KMS-11 (cell line): ENCODE measurements around the gene SNRNP70.
"Not testable (repeated sequence)": the region's sequence is repeated elsewhere in the genome, so short reads cannot be mapped to it uniquely, and the experiment has no call there.

Experiments used
- H2AFZ ChIP-seq: fragments of 200-600 bp; sonication (generic); 2 replicates; pipeline ENCODE4 v1.6.1; 2016; ENCODE audit warnings: antibody characterized with exemption, mixed run types, low read depth
- H3K27ac ChIP-seq: fragments of 200-600 bp; sonication (generic); 2 replicates; pipeline ENCODE4 v1.6.1; 2016; ENCODE audit warnings: mild to moderate bottlenecking, mixed run types
- H3K27me3 ChIP-seq: fragments of 200-600 bp; sonication (generic); 2 replicates; pipeline ENCODE4 v1.6.1; 2017; ENCODE audit warnings: mild to moderate bottlenecking, low read depth, mixed run types, moderate library complexity; ENCODE audit not compliant: insufficient read depth
- H3K36me3 ChIP-seq: fragments of 200-600 bp; sonication (generic); 2 replicates; pipeline ENCODE4 v1.6.1; 2017; ENCODE audit warnings: mild to moderate bottlenecking, mixed run types; ENCODE audit not compliant: insufficient read depth
- H3K4me1 ChIP-seq: fragments of 200-600 bp; sonication (generic); 2 replicates; pipeline ENCODE4 v1.6.1; 2016; ENCODE audit warnings: mild to moderate bottlenecking, low read depth, mixed run types; ENCODE audit not compliant: poor library complexity, severe bottlenecking
- H3K4me2 ChIP-seq: fragments of 200-600 bp; sonication (generic); 2 replicates; pipeline ENCODE4 v1.7.0; 2016; ENCODE audit warnings: mild to moderate bottlenecking, mixed run types
- H3K4me3 ChIP-seq: fragments of 200-600 bp; sonication (generic); IDR thresholded peaks from 2 replicates; pipeline ENCODE4 v1.6.1; 2017; ENCODE audit warnings: low read depth, low read length, mixed read lengths; ENCODE audit not compliant: insufficient read depth
- H3K79me2 ChIP-seq: fragments of 200-600 bp; sonication (generic); 2 replicates; pipeline ENCODE4 v1.6.1; 2016; ENCODE audit warnings: low read depth, mixed run types; ENCODE audit not compliant: insufficient read depth
- H3K9ac ChIP-seq: fragments of 200-600 bp; sonication (generic); 2 replicates; pipeline ENCODE4 v1.6.1; 2016; ENCODE audit warnings: mild to moderate bottlenecking, mixed run types
- H4K20me1 ChIP-seq: fragments of 200-600 bp; sonication (generic); 2 replicates; pipeline ENCODE4 v1.6.1; 2016; ENCODE audit warnings: mild to moderate bottlenecking, mixed run types; ENCODE audit not compliant: insufficient read depth
- TF ChIP-seq, protein P1 (sequence below): fragments of 200-600 bp; sonication (generic); conservative IDR thresholded peaks from 2 replicates; pipeline ENCODE4 v1.6.1; 2017; ENCODE audit warnings: low read depth, mild to moderate bottlenecking, antibody characterized with exemption, low read length, moderate library complexity, mixed read lengths

Gene SNRNP70

DNA sequence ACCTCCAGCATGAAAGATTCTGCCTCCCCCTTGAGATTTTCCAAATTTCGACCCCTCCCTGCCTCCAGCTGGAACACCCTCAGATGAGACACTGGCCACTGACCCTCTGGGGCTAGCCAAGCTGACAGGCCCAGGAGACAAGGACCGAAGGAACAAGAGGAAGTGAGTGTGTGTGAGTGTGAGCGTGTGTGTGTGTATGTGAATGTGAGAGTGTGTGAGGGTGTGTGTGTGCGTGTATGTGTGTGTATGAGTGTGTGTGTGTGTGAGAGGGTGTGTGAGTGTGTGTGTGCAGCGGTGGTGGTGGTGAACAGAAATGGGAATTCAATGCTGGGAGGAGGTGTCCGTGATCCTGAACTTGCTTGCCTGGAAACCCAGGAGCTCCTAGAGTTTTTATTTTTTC lies 56.1 kb downstream of the SNRNP70 start:
- Histone ChIP-seq H3K27me3 (peaks cover 2% of the 10 kb centered on the region; the same call in 1 of the 2 replicates), H3K27ac (no peak overlapping the region)

DNA sequence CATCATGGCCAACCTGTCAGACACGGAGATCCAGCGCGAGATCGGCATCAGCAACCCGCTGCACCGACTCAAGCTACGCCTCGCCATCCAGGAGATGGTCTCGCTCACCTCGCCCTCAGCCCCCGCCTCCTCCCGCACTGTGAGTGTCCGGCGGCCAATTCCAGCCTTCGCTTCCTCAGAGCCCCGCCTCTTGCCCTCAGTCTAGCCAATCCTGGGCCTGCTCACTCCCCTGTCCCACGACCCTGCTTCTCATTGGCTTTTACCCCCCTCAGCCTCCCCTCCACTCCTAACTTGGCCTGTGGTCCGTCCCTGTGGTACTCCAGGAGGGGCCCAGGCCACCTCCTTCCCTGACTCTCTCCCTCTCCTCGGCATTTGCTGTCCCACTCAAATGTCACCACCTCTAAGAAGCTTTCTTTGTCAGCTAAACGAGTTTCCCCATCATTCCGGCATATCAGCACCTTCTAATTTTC lies 57.6 kb downstream of the SNRNP70 start:
- Histone ChIP-seq H3K27ac (no peak overlapping the region), H3K4me2 (no peak overlapping the region), H3K9ac (no peak overlapping the region), H3K4me1 (peaks cover 9% of the 10 kb centered on the region), H2AFZ (no peak overlapping the region), H3K36me3 (no peaks in the 10 kb centered on the region), H4K20me1 (no peaks in the 10 kb centered on the region), H3K79me2 (no peaks in the 10 kb centered on the region), H3K4me3 (no peak overlapping the region), H3K27me3 (peaks cover 15% of the 10 kb centered on the region; the same call in 1 of the 2 replicates)
- TF ChIP-seq, protein P1, sequence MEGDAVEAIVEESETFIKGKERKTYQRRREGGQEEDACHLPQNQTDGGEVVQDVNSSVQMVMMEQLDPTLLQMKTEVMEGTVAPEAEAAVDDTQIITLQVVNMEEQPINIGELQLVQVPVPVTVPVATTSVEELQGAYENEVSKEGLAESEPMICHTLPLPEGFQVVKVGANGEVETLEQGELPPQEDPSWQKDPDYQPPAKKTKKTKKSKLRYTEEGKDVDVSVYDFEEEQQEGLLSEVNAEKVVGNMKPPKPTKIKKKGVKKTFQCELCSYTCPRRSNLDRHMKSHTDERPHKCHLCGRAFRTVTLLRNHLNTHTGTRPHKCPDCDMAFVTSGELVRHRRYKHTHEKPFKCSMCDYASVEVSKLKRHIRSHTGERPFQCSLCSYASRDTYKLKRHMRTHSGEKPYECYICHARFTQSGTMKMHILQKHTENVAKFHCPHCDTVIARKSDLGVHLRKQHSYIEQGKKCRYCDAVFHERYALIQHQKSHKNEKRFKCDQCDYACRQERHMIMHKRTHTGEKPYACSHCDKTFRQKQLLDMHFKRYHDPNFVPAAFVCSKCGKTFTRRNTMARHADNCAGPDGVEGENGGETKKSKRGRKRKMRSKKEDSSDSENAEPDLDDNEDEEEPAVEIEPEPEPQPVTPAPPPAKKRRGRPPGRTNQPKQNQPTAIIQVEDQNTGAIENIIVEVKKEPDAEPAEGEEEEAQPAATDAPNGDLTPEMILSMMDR = no peak

More for the DNA sequence above, 56.1 kb downstream of the SNRNP70 start:
- no peak overlapping the region for H3K4me3 ChIP-seq
- H3K79me2 ChIP-seq = no peaks in the 10 kb centered on the region
- peaks cover 9% of the 10 kb centered on the region for H3K4me1 ChIP-seq
- no peak overlapping the region for H3K4me2 ChIP-seq
- H4K20me1 ChIP-seq = no peaks in the 10 kb centered on the region
- no peak overlapping the region for H3K9ac ChIP-seq
- TF ChIP-seq, protein P1 = no peak
- no peak overlapping the region for H2AFZ ChIP-seq
- no peaks in the 10 kb centered on the region for H3K36me3 ChIP-seq

DNA sequence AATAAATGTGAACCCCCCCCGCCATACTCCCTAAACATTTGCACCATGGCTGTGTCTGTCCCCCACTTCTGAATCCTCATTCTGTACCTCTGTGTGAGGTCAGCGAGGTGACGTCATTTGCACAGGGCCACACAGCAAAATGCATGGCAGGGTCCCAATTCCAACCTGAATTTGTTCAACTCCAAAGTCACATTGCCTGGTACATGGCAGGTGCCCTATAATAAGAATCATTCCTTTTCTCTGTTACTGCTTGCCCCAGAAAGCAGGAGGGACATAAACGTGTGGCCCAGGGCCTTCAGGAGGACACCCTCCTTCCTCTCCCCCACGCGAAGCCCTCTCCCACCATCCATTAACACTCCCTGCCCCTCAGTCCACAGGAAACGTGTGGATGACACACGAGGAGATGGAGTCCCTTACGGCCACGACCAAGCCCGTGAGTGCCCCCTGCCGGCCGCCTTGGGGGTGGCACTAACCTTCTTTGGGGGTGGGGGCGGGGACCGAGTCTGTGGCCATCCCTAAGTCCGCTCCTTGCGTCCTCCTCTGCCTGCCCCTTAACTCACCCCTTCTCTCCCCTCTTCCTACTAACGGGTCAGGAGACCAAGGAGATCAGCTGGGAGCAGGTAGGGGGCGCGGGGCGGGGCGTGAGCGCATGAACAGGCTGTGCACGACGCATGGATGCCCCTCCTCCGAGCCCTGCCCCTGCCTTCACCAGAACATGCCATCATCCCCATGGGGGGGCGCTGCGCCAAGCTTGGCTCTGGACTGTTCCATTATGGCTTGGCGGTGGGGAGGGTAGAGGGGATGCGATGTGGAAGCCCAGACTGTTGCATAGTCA lies 60.5 kb downstream of the SNRNP70 start:
- no peak overlapping the region for H3K9ac ChIP-seq
- H3K4me1 ChIP-seq = peaks cover 18% of the 10 kb centered on the region
- H3K27ac ChIP-seq = no peak overlapping the region
- TF ChIP-seq, protein P1 = peak; percentile 96
- H3K4me2 ChIP-seq = peak overlapping the region; percentile 42; the same call in 1 of the 2 replicates
- no peak overlapping the region for H3K4me3 ChIP-seq
- H3K36me3 ChIP-seq = no peaks in the 10 kb centered on the region
- no peaks in the 10 kb centered on the region for H3K79me2 ChIP-seq
- no peaks in the 10 kb centered on the region for H4K20me1 ChIP-seq
- peak overlapping the region; percentile 78 for H2AFZ ChIP-seq
- H3K27me3 ChIP-seq = peaks cover 28% of the 10 kb centered on the region; the same call in 1 of the 2 replicates

DNA sequence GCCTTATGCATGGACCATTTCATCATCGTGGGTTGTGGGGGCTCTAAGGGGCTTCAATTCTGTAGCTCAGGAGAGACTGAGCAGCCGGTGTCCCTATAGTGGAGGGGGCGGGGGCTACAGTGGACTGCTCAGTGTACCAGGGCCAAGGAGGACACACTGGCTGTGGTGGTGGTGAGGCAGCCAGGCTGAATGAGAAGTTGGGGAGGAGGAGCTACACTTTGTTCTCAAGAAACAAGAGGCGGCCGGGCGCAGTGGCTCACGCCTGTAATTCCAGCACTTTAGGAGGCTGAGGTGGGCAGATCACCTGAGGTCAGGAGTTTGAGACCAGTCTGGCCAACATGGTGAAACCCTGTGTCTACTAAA lies 61.1 kb downstream of the SNRNP70 start:
- H3K4me2 ChIP-seq, H4K20me1 ChIP-seq, H3K36me3 ChIP-seq, H3K27ac ChIP-seq, H2AFZ ChIP-seq, H3K79me2 ChIP-seq, H3K4me3 ChIP-seq, H3K9ac ChIP-seq: not testable (repeated sequence)
- H3K27me3 ChIP-seq = peaks cover 34% of the 10 kb centered on the region
- peaks cover 24% of the 10 kb centered on the region for H3K4me1 ChIP-seq

DNA sequence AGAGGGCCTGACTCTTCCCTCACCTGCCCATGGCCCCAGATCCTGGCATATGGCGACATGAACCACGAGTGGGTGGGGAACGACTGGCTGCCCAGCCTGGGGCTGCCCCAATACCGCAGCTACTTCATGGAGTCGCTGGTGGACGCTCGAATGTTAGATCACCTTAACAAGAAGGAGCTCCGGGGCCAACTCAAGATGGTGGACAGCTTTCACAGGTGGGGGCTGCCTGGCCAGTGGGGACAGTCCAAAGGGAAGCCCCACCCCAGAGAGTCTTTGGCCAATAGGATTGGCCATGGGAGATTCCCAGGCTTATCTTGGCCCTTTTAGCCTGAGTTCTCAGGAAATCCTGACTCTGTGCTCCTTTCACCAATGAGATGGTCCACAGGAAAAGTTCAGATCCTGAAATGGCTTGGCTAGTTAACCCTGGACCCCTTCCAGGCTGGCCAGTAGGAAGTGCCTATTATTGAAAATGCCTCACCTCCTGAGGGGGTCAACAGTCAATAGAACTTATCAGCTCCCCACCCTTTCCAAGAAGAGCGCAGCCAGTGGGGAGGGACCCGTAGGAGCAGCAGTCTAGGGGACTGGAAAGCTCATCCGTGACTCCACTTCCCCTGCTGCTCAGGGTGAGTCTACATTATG lies 62.9 kb downstream of the SNRNP70 start:
- no peaks in the 10 kb centered on the region for H3K79me2 ChIP-seq
- H3K4me1 ChIP-seq = peaks cover 30% of the 10 kb centered on the region
- H3K36me3 ChIP-seq = no peaks in the 10 kb centered on the region
- H3K27me3 ChIP-seq = peaks cover 50% of the 10 kb centered on the region
- no peak overlapping the region for H3K4me3 ChIP-seq
- no peak overlapping the region for H3K27ac ChIP-seq
- H4K20me1 ChIP-seq = no peaks in the 10 kb centered on the region
- no peak overlapping the region for H3K9ac ChIP-seq
- H2AFZ ChIP-seq = no peak overlapping the region
- H3K4me2 ChIP-seq = peak overlapping the region; percentile 100; the same call in 1 of the 2 replicates
- TF ChIP-seq, protein P1 = no peak
